Myocyte (in vitro differentiated cells): ENCODE data around the gene ACAN. TPM values are rescaled to one million over a fixed set of nuclear protein-coding genes. Genes with fewer than 3 reads are reported as not detected.

Experiments used
- DNase-seq: peaks from one replicate; pipeline ENCODE4 v3.0.0-alpha.2; 2012; ENCODE audit warnings: low read depth
- total RNA-seq: library from RNA; depleted of rRNA; stranded (reverse); fragments of >200 nt; gene quantifications from 2 replicates; pipeline ENCODE4 v1.2.3, GENCODE V29; 2014

The ACAN gene
- total RNA-seq, 1 donor from 2014 or later = 0.08 TPM

DNA sequence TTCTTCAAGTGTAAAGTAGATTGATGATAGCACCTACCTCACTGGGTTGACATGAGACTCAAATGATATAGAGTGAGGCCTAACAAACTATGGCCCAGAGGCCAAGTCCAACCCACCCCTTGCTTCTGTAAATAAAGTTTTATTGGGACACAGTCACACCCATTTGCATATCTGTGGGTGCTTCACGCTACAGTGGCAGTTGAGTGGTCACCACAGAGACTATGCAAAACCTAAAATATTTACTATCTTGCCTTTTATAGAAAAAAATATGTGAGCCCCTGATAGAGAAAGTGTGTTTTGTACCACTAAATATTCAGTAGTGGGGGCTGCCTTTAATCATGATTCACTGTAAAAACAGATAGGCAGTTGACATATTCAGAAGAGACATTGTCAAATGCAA is 38.0 kb downstream of the ACAN start:
- DNase-seq = no peak

DNA sequence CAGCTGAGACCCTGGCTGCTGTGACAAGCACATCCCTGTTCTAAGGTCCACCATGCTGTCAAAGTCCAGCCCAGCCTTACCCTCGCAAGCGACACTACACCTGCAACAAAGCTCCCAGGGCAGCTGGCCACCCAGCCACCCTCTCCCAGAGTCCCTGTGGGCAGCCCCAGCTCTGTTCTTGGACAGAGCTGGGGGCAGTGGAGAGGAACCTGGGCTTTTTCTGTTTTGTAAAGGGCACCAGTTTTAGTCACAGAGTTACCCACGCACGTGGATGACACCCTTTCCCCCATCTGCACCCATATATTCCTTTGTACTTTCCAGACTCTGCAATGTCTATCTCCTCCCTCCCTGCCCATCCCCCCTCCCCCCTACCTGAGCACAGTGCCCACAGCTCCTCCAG is 38.9 kb downstream of the ACAN start:
- no peak for DNase-seq

GRCh38 chr15:88843334-88843733 is 40.1 kb downstream of the ACAN start:
- DNase-seq = no peak

DNA sequence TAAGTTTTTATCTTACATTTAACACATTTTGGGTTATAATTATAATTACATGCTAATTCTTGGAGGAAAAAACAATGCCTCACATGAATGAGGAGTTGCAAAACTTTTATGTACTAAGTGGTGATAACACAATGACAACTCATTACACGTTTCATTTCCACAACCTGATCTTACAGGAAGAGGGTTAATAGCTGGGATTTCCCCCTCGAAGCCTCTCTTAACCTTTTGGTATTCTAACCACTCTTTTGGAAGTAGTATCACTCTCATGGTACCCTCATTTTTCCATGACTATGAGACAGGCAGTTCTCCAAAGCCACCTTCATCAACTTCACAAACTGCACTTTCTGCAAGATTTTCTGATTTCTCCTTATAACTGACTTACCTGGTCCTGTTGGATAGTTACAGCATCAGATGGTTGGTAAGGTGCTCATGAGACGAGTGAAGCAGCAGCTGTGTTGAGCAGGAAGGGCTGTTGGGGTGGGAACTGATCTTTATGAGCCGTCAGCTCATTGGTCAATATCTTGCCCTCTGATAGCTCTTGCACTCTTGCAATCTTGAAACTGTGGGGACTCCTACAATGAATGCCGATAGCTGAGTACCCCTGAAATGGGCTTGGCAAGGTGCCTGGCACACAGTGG is 41.6 kb downstream of the ACAN start:
- DNase-seq = no peak

DNA sequence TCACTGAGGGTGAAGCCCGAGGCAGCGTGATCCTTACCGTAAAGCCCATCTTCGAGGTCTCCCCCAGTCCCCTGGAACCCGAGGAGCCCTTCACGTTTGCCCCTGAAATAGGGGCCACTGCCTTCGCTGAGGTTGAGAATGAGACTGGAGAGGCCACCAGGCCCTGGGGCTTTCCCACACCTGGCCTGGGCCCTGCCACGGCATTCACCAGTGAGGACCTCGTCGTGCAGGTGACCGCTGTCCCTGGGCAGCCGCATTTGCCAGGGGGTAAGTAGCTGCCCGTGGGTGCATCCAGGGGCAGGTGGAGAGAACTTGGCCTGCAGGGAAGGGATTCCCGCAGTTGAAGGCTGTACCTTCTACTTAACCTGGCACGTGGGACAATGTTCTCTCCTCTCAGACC is 42.4 kb downstream of the ACAN start:
- DNase-seq = no peak

- DNase-seq = no peak
These were observed 43.9 kb downstream of the ACAN start for GRCh38 chr15:88847144-88847543.

- DNase-seq = no peak
These were observed 45.0 kb downstream of the ACAN start for GRCh38 chr15:88848203-88848602.

DNA sequence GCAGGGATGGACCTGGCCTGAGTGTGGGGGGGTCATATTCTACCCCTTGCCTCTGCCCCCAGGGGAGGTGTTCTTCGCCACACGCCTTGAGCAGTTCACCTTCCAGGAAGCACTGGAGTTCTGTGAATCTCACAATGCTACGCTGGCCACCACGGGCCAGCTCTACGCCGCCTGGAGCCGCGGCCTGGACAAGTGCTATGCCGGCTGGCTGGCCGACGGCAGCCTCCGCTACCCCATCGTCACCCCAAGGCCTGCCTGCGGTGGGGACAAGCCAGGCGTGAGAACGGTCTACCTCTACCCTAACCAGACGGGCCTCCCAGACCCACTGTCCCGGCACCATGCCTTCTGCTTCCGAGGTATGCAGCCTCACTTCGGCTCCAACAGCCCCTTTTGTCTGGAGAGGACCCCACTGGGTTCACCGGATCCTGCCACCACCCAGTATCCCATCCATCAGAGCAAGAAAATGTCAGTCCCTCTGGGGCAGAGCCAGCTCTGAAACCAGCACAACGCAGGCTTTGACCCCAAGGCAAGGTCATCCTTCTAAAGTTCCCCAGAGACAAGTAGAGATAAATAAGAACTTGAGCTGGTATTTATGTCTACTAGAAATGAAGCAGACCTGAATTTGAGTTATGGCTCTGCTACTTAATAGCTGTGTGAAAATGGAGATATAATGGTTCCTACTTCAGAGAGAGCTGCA is 46.3 kb downstream of the ACAN start:
- no peak for DNase-seq

GRCh38 chr15:88852476-88852875 is 49.2 kb downstream of the ACAN start:
- no peak for DNase-seq

DNA sequence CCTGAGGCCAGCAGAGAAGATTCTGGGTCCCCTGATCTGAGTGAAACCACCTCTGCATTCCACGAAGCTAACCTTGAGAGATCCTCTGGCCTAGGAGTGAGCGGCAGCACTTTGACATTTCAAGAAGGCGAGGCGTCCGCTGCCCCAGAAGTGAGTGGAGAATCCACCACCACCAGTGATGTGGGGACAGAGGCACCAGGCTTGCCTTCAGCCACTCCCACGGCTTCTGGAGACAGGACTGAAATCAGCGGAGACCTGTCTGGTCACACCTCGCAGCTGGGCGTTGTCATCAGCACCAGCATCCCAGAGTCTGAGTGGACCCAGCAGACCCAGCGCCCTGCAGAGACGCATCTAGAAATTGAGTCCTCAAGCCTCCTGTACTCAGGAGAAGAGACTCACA is 55.7 kb downstream of the ACAN start:
- no peak for DNase-seq

DNA sequence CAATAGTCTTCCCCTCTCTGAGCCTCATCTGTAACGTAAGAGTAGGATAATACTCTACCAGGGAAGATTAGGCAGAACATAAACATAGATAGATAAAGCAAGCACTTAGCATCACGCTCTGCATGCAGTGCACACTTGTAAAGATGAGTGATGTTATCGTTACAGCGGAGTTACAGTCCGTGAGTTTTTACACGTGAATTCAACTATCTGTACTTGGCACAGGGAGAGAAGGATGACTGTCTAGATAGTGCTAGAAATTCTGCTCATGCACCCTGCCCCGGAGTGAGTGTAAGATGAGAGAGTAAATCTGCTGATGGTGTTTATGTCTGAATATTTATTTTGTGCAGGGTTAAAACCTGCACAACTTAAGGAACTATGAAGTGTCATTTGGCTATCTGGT is 56.3 kb downstream of the ACAN start:
- no peak for DNase-seq

GRCh38 chr15:88860212-88860611 is 57.0 kb downstream of the ACAN start:
- no peak for DNase-seq

DNA sequence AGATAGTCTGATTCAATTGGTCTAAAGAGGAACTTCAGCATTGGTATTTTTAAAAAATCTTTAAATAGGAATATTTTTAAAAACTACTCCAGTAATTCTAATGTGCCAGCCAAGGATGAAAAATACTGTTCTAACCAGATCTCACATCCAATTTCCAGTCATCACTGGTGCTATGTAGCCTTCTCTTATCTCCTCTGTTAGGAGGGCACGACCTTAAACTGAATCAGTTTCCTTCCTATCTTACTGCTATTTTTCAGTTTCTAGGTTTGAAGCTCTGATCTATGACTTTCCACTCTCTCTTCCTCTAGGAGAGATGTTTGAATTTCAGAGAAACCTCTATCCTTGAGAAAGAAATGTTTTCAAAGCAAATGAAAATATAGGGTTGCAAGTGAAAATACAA is 60.2 kb downstream of the ACAN start:
- no peak for DNase-seq

GRCh38 chr15:88864861-88865497 is 61.7 kb downstream of the ACAN start:
- no peak for DNase-seq

DNA sequence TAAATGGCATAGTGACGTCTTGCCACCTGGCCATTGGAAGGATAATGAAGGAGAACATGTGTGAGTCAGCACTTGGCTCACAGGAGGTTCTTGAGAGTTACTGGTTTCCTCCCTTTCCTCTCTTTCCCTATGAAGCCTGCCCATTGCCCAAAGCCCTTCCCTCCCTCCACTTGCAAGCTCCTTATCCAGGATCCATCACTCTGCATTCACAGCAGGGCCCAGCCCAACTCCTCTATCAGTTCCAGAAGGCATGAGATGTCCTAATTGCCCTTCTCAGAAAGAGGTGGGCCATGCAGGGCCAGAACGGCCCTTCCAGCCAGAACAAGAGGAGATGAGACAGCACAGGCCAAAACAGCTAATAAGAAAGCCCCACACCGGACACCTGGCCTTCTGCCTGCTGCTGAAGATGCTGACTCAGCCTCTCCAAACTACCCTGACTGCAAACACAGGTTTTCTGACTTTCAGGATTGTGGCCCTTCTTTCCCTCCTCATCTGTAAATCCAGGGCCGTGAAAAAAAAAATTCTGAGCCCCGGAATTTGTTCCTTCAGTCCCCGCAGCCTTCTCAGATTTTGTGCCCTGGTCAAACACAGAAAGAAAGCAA is 62.4 kb downstream of the ACAN start:
- no peak for DNase-seq

DNA sequence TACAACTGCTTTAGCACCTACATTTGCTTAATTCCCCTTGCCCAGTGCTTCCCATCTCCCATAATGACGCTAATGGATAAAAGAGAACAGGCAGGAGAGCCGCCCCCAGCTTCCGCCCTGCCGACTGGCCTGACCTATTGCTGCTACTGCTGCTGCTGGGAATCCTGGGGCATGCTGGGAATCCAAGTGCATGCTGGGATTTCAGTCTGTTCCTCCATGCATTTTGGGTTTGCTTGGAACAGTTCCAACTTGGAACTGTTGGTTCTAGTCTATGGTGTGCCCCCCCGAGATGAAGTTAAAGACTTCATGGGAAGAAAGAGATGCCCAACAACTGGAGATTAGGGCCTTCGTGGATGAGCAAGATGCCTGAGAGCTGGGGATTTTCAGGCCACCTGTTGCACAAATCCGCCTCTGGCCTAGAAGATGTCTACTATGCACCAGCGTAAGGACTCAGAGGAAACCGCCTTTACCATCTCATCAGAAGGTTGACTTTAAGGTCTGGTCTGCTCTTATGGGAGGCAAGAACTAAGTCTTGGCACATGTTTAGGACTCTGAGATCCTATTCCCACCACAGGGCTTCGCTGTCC is 63.2 kb downstream of the ACAN start:
- DNase-seq = no peak

- DNase-seq = no peak
These were observed 68.1 kb downstream of the ACAN start for GRCh38 chr15:88871313-88871712.

DNA sequence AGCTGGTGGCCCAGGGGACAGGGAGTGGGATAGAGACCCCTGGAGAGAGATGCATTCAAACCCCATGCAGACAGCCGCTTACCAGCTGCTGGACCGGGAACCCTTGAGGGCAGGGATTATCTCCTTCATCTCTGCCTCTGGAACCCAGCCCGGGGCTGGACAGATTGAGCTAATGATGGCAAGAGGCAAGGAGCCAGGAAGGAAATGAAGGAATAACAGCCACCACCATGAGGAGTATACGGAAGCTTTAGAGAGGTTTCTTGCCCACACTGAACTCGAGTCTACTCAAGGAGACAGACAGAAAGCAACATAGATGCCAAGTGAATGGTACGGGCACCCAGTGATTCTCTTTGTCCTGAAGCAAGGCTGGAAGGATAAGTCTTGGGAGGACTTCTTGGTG is 68.9 kb downstream of the ACAN start:
- no peak for DNase-seq

GRCh38 chr15:88872706-88873105 is 69.5 kb downstream of the ACAN start:
- DNase-seq = no peak

GRCh38 chr15:88873786-88874185 is 70.5 kb downstream of the ACAN start:
- DNase-seq = no peak

DNA sequence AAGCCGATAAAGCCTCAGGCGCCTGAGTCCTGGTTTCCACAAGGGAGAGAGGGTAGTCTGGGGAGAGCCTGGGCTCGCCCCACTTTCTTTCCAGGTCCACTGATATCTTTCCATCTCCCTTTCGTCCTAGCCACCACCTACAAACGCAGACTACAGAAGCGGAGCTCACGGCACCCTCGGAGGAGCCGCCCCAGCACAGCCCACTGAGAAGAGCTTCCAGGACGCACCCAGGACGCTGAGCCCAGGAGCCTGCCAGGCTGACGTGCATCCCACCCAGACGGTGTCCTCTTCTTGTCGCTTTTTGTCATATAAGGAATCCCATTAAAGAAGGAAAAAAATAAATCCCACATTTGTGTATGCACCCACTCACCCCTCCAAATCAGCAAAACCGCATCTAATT is 71.0 kb downstream of the ACAN start:
- no peak for DNase-seq

GRCh38 chr15:88874684-88875083 is 71.4 kb downstream of the ACAN start:
- DNase-seq = no peak
